Stimulated activated CD4-positive, alpha-beta T cell treated with anti-CD3 and anti-CD28 coated beads, TNF-alpha, amount 100 ng/mL, for 24 hours (primary cell): Measurements from ENCODE around the gene GNAL.
"Not testable (repeated sequence)": the region's sequence is repeated elsewhere in the genome, so short reads cannot be mapped to it uniquely, and the experiment has no call there.

Experiments
- DNase-seq, 3 experiments: peaks; one replicate each; pipeline ENCODE4 v3.0.0-alpha.2; 2020; ENCODE audit warnings: low read depth in 3 of 3

The GNAL gene

GRCh38 chr18:11669271-11669947 lies 19.7 kb upstream of the GNAL start:
- DNase-seq: no peak

- no peak for DNase-seq
Observed at GRCh38 chr18:11669948-11670275, 19.2 kb upstream of the GNAL start.

- no peak for DNase-seq
Observed at GRCh38 chr18:11671156-11671555, 17.9 kb upstream of the GNAL start.

GRCh38 chr18:11672198-11672597 lies 16.9 kb upstream of the GNAL start:
- DNase-seq: no peak

GRCh38 chr18:11672846-11673454 lies 16.1 kb upstream of the GNAL start:
- no peak for DNase-seq

GRCh38 chr18:11673560-11673959 lies 15.5 kb upstream of the GNAL start:
- DNase-seq: no peak

- no peak for DNase-seq
Observed at GRCh38 chr18:11674119-11674518, 14.9 kb upstream of the GNAL start.

GRCh38 chr18:11676386-11676785 lies 12.7 kb upstream of the GNAL start:
- no peak for DNase-seq

GRCh38 chr18:11676867-11677266 lies 12.2 kb upstream of the GNAL start:
- no peak for DNase-seq

- DNase-seq: no peak
Observed at GRCh38 chr18:11678211-11678610, 10.9 kb upstream of the GNAL start.

GRCh38 chr18:11689669-11690565 lies 853 bp downstream of the GNAL start:
- peak in 1 of 3 experiments; percentile 10 for DNase-seq

GRCh38 chr18:11690660-11691059 lies 1.6 kb downstream of the GNAL start:
- DNase-seq: not testable (repeated sequence)

- DNase-seq: no peak
Observed at GRCh38 chr18:11695736-11696135, 6.7 kb downstream of the GNAL start.

GRCh38 chr18:11696451-11696850 lies 7.4 kb downstream of the GNAL start:
- DNase-seq: no peak

GRCh38 chr18:11700876-11701275 lies 11.8 kb downstream of the GNAL start:
- no peak for DNase-seq

GRCh38 chr18:11710578-11710977 lies 21.5 kb downstream of the GNAL start:
- DNase-seq: no peak

GRCh38 chr18:11713756-11714155 lies 24.7 kb downstream of the GNAL start:
- DNase-seq: no peak

GRCh38 chr18:11714244-11714918 lies 25.3 kb downstream of the GNAL start:
- DNase-seq: no peak

GRCh38 chr18:11716767-11717315 lies 27.8 kb downstream of the GNAL start:
- not testable (repeated sequence) for DNase-seq

GRCh38 chr18:11719050-11719449 lies 30.0 kb downstream of the GNAL start:
- no peak for DNase-seq

GRCh38 chr18:11719621-11720020 lies 30.6 kb downstream of the GNAL start:
- DNase-seq: no peak

GRCh38 chr18:11721720-11722119 lies 32.7 kb downstream of the GNAL start:
- no peak for DNase-seq
